T-helper 2 cell treated with Interferon-gamma antibody and Interleukin-4, amounts not matched to agents 100 ng/mL and 5 ng/mL, for 36 hours (primary cell): ENCODE results near the gene NUSAP1. TPM values are rescaled to one million over a fixed set of nuclear protein-coding genes. Genes with fewer than 3 reads are reported as not detected.
"Not testable (repeated sequence)": the region's sequence is repeated elsewhere in the genome, so short reads cannot be mapped to it uniquely, and the experiment has no call there.

ENCODE experiments used
- intact Hi-C: fragments of 100-400 bp; cut with micrococcal nuclease; formaldehyde crosslinking; loops from one replicate; pipeline ENCODE4 v1.15.1; 2023
- total RNA-seq: library from RNA; stranded (reverse); gene quantifications from 2 replicates; pipeline ENCODE4 v1.2.3, GENCODE V29; 2022

NUSAP1 gene
- total RNA-seq, 1 donor from 2014 or later, result 226 TPM

GRCh38 chr15:41331281-41331680, 1.4 kb upstream of the NUSAP1 start:
- intact Hi-C loops, result loop anchor here (10.0 kb wide), 2 partner anchors 74 to 944 kb away; partner anchors contain the start of genes GANC, NDUFAF1 and TMEM87A

DNA sequence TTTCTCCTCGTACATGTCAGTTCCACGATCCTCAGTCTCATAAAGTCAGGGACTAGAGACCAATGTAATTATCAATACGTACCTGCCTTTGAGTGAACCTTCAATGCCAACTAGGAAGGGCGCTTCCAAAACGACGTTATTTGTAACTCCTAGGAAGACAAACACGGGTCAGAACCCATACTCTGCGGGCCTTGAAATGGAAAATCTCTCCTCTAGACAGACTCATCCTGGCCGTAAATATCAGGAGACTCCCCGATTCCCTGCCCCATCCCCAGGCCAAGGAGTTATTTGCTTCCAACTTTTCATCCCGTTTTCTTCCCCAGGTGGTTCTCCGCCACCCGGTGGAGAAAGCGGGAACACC, 868 bp upstream of the NUSAP1 start:
- intact Hi-C loops, result loop anchor here (1.0 to 10.0 kb wide), 5 partner anchors 48 to 943 kb away; partner anchors contain the start of genes CHP1, EXD1, GANC and NDUFAF1

- intact Hi-C loops, result loop anchor here (2.0 to 10.0 kb wide), 4 partner anchors 72 to 942 kb away; partner anchors contain the start of genes CHP1, EXD1, GANC and NDUFAF1
Observed at GRCh38 chr15:41333026-41333562, 413 bp downstream of the NUSAP1 start.

DNA sequence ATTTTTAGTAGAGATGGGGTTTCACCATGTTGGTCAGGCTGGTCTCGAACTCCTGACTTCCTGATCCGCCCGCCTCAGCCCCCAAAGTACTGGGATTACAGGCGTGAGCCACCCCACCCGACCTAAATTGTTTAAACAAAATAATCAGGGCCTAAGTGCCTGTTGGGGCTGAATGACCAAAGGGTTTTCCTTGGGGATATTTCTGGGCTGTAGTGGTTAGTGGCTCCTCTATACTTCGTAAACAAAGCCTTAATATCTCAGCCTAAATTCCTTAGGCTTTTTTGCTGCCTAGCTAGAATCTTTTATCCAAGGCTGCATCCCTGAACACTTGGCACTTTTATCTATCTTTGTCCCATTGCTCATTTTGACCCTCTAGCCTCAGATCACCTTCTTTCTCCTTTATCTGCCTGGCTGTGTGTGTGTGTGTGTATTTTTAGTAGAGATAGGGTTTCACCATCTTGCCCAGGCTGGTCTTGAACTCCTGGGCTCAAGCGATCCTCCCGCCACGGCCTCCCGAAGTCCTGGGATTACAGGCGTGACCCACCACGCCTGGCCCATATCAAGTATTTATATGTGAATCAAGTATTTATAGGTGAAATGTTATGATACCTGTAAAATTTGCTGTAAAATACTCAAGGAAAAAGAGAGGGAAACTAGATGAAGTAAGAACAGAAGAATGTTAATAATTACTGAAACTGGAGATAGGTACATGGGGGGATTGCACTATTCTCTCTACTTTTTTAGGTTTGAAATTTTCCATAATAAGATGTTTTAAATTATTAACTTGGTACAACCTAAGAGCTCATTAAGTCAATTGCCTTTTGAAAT, 1.8 kb downstream of the NUSAP1 start:
- intact Hi-C loops, result loop anchor here (10.0 kb wide), 2 partner anchors 70 to 940 kb away; partner anchors contain the start of genes GANC, NDUFAF1 and TMEM87A

- intact Hi-C loops, result loop anchor here (10.0 kb wide), 2 partner anchors 68 to 938 kb away; partner anchors contain the start of genes GANC, NDUFAF1 and TMEM87A
Observed at GRCh38 chr15:41336549-41336948, 3.9 kb downstream of the NUSAP1 start.

- intact Hi-C loops, result loop anchor here (10.0 kb wide), 2 partner anchors 68 to 938 kb away; partner anchors contain the start of genes GANC, NDUFAF1 and TMEM87A
Observed at GRCh38 chr15:41337047-41337446, 4.4 kb downstream of the NUSAP1 start.

DNA sequence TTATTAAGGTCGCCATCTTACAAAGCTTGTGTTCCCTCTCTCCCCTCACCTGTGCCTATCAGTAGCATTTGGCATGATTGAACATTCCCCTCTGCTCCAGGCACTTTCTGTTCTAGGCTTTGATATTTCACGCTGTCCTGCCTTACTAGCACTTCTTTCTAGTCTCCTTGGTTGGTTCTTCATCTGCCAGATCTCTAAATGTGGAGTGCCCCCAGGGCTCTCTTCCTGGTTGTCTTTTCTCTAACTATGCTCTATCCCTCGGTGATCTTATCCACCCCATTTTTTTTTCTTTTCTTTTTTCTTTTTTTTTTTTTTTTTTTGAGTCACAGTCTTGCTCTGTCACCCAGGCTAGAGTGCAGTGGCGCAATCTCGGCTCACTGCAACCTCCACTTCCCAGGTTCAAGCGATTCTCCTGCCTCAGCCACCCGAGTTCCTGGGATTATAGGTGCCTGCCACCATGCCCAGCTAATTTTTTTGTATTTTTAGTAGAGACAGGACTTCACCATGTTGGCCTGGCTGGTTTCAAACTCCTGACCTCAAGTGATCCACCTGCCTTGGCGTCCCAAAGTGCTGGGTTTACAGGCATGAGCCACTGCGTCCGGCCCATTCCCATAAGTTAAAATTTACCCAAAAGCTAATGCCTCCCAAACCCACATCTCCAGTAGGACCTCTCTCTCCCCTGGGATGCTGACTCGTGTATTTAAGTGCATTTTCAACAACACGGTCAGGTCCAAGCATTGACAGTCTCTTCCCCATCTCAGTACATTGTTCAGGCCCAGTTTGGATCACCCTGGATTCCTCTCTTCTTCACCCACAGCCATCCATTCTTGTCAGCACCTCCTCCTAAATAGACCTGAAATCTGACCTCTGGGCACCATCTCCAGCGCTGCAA, 5.2 kb downstream of the NUSAP1 start:
- intact Hi-C loops, result loop anchor here (10.0 kb wide), 2 partner anchors 67 to 937 kb away; partner anchors contain the start of genes GANC, NDUFAF1 and TMEM87A

DNA sequence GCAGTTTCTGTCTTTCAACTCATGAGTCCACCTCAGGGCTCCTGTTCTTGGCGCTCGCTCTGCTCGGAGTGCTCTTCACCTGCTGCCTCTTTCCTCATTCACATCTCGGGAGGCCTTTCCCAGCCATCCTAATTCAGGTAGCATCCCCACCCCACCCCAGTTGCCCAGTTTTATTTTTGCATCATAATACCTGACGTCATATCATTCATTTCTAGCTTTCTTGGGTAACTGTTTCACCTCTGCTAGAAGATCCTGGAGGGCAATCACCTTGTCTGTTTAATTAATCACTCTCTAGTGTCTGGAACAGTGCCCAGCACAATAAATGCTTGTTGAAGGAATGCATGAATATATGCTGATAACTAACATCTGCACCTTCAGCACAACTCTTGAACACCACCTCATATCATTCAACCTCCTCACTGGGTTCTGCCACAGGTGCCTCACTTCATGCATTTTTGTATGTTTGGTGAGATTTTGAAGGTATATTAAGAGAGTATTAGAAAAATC, 7.6 kb downstream of the NUSAP1 start:
- intact Hi-C loops, result no loop called here

- intact Hi-C loops, result no loop called here
Observed at GRCh38 chr15:41341519-41341918, 8.8 kb downstream of the NUSAP1 start.

DNA sequence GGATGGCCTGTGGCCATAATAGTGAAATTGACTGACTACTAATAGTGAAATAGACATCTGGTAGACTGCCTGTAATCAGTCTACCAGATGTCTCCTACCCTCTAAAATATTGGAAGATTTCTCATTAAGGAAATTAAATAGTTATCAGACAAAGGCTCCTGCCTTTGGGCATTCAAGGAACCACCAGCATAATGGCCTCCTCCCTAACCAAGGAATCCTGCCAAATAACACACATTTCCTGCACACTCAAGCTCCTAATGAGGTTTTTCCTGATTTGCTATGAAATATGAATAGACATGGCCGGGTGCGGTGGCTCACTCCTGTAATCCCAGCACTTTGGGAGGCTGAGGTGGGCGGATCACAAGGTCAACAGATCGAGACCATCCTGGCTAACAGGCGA, 14.6 kb downstream of the NUSAP1 start:
- intact Hi-C loops, result no loop called here

GRCh38 chr15:41350057-41350717, 17.5 kb downstream of the NUSAP1 start:
- intact Hi-C loops, result no loop called here

GRCh38 chr15:41354371-41354770, 21.7 kb downstream of the NUSAP1 start:
- intact Hi-C loops, result no loop called here

DNA sequence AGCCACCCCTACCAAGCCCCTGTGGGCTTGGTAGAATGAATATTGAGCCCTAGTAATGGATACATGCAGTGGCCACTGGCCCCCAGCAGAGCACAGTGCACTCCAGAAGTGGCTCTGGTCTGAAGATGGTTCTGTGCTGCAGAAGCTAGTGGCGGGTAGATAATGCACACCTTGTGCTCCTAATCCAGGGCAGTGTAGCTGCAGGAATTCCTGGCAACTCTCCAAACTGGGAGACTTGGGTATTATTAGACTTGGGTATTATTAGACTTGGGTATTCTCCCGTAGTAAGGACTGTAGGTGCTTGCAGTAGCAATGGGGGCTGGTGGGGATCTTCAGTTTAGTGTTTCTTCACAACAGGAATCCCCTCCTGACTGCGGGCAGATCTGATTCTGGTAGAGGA, 34.7 kb downstream of the NUSAP1 start:
- intact Hi-C loops, result no loop called here

DNA sequence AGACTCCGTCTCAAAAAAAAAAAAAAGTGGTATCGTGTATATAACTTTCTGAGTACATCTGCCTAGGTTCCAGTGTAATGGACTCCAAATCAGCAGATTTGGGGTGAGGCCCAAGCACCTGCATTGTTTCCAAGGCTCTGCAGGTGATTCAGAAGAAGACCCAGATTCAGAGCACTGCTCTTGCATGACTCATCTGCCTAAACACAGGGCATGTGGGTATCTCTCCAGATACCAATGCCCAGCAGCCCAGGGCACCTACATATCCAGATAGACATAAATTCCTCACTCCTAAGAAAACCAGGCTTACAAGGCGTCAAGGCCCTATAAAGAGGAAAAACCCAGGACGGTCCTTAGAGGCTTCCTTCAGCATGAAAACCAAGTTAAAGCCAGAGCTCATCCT, 45.3 kb downstream of the NUSAP1 start:
- intact Hi-C loops, result no loop called here

- intact Hi-C loops, result not testable (repeated sequence)
Observed at GRCh38 chr15:41383974-41384749, 51.5 kb downstream of the NUSAP1 start.

DNA sequence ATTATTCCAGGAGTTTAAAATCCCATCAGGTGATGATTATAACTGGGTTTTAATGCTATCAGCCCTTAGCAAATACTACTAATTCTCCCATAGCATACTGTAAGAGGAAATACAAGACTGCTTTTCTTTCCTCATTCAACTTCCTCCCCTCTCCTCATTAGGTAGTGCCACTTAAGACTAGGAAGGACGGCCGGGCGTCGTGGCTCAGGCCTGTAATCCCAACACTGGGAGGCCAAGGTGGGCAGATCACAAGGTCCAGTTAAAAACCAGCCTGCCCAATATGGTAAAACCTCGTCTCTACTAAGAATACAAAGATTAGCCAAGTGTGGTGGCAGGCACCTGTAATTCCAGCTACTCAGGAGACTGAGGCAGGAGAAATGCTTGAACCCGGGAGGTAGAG, 55.0 kb downstream of the NUSAP1 start:
- intact Hi-C loops, result no loop called here

DNA sequence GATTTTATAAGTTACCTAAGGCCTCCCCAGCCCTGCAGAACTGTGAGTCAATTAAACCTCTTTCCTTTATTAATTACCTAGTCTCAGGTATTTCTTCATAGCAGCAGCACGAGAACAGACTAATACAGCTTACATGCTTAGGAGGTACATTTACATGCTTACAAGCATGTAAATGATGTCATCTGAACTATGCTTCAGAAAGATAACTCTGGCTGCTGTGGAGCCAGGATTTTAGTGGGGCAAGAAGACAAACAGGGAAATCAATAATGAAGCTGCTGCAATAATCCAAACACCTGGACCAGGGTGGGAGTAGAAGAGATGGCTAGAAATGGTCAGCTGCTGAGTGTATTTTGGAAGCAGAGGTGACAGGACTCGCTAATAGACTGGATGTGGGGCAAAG, 60.0 kb downstream of the NUSAP1 start:
- intact Hi-C loops, result no loop called here

- intact Hi-C loops, result no loop called here
Observed at GRCh38 chr15:41394924-41395323, 62.2 kb downstream of the NUSAP1 start.

- intact Hi-C loops, result no loop called here
Observed at GRCh38 chr15:41396111-41396510, 63.4 kb downstream of the NUSAP1 start.

DNA sequence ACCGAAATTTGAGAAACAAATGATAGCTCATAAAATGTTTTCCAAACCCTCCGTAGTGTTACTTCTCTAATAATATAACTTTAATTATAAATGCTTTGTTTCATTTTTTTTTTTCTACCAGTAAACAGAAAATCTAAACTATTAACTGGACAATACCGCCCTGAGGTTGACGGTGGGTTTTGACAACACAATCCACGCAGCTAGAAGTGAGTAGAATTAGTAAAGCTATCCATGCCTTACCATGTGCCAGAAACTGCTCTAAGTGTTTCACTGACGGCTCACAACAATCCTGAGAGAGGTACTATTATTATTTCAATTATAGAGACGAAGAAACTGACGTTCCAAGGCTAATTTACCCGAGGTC, 69.2 kb downstream of the NUSAP1 start:
- intact Hi-C loops, result loop anchor here (1.0 to 10.0 kb wide), 3 partner anchors 14 to 449 kb away; partner anchors contain the start of genes CHAC1, NUSAP1 and OIP5
